Measurements from ENCODE around the gene WNT10A. TPM values are rescaled to one million over a fixed set of nuclear protein-coding genes. Genes with fewer than 3 reads are reported as not detected.

Gene WNT10A
- total and polyA plus RNA-seq, 2 donors (not counting 1 experiment from before 2014, with no cell fraction given): 15.2 to 36.6 TPM

DNA sequence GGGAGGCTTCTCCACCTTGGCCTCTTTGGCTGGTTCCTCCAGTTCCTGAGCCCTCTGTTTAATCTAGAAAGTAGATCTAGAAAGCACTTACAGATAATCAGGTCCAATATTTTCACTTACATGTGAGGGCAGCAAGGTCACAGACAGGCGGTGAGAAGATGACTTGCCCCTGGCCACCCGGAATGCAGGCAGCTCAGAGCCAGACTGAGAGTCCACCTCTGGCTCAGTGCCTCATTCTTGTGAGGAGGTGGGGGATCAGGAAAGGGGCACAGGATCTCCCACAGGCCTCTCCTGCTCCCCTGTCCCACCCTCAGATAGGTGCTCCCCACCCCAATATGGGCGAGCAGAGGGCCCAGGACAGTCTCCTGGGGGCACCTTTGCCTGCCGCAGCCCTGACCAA, 15.3 kb upstream of the WNT10A start:
- H4K20me1 ChIP-seq (ENCODE audit: control insufficient read depth, insufficient read depth, low read length, poor library complexity, severe bottlenecking): no peaks in the 10 kb centered on the region
- no peaks in the 10 kb centered on the region for H3K9me3 Mint-ChIP-seq (ENCODE audit: insufficient read depth)
- no peak overlapping the region for H3K4me3 ChIP-seq (ENCODE audit: control extremely low read depth in 1 of 5, extremely low read depth in 1 of 5, insufficient read depth in 1 of 5, low read depth in 2 of 5, low read length in 4 of 5)
- no peak overlapping the region for H3K9ac ChIP-seq (ENCODE audit: low read length)
- H3K27ac ChIP-seq (ENCODE audit: low read length in 2 of 2): no peak overlapping the region
- DNase-seq: no peak
- CTCF ChIA-PET: no interaction called here
- no peaks in the 10 kb centered on the region for H3K36me3 ChIP-seq (replicated peaks in 1 of 2; ENCODE audit: control extremely low read depth in 1 of 2, control insufficient read depth in 1 of 2, extremely low read depth in 1 of 2, insufficient read depth in 2 of 2, low read length in 1 of 2)
- H3K4me1 ChIP-seq (ENCODE audit: control insufficient read depth in 2 of 2, insufficient read depth in 2 of 2, low read length in 2 of 2): peaks cover 9 to 15% of the 10 kb centered on the region in 2 donors
- H2AFZ ChIP-seq (ENCODE audit: insufficient read depth, low read depth, low read length, poor library complexity, severe bottlenecking): no peak overlapping the region
- no peak overlapping the region for H3K4me3 Mint-ChIP-seq
- POLR2A ChIA-PET: interaction anchor here (0.6 kb wide), 1 partner anchor 51 kb away, joined by 5 read pairs; no protein-coding TSS in a partner anchor
- peaks cover 0 to 6% (median 0%) of the 10 kb centered on the region in 3 donors for H3K9me3 ChIP-seq (ENCODE audit: control extremely low read depth in 1 of 3, control insufficient read depth in 2 of 3, insufficient read depth in 1 of 3, low read length in 2 of 3)
- H3K27me3 ChIP-seq (replicated peaks in 1 of 4; ENCODE audit: control extremely low read depth in 1 of 4, control insufficient read depth in 3 of 4, insufficient read depth in 4 of 4, low read length in 3 of 4): peaks cover 0 to 66% (median 28%) of the 10 kb centered on the region in 4 experiments
- WGBS (ENCODE audit: insufficient coverage): 93% methylated on average over 2 of the region's 4 CpGs
- TF ChIP-seq, protein P1, sequence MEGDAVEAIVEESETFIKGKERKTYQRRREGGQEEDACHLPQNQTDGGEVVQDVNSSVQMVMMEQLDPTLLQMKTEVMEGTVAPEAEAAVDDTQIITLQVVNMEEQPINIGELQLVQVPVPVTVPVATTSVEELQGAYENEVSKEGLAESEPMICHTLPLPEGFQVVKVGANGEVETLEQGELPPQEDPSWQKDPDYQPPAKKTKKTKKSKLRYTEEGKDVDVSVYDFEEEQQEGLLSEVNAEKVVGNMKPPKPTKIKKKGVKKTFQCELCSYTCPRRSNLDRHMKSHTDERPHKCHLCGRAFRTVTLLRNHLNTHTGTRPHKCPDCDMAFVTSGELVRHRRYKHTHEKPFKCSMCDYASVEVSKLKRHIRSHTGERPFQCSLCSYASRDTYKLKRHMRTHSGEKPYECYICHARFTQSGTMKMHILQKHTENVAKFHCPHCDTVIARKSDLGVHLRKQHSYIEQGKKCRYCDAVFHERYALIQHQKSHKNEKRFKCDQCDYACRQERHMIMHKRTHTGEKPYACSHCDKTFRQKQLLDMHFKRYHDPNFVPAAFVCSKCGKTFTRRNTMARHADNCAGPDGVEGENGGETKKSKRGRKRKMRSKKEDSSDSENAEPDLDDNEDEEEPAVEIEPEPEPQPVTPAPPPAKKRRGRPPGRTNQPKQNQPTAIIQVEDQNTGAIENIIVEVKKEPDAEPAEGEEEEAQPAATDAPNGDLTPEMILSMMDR (IDR thresholded peaks at IDR 0.05): no peak
- TF ChIP-seq EZH2 (IDR thresholded peaks at IDR 0.05; ENCODE audit: borderline replicate concordance, insufficient read depth, low read depth, low read length, poor library complexity, severe bottlenecking): no peak
- H3K4me1 Mint-ChIP-seq: peaks cover 11% of the 10 kb centered on the region
- no peaks in the 10 kb centered on the region for H3K79me2 ChIP-seq (ENCODE audit: control insufficient read depth, insufficient read depth, low read length)
- no peak for ATAC-seq (ENCODE audit: low read depth)
- peaks cover 53% of the 10 kb centered on the region for H3K27me3 Mint-ChIP-seq
- intact Hi-C loops (cut with micrococcal nuclease): no loop called here
- no peak overlapping the region for H3K27ac Mint-ChIP-seq
- H3K4me2 ChIP-seq (replicated peaks; ENCODE audit: low read depth, low read length, poor library complexity, severe bottlenecking): no peak overlapping the region

DNA sequence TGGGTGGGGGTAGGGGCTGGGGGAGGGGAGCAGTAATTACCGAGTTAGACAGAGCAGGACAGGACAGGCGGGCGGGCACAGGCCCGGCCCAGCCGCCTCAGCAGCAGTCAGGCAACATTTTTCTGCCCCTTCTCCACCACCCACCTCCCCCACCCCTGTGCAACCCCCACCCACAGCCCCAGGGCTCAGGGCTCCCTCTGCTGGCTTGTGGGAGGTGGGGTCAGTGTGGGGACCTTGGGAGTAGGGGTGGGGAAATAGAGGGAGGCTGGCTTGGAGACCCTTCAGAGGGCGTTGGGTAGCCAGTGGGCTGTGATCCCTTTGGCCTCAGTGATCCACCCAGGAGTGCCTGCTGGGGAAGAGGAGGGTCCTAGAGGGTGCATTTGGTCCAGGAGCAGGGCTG, 14.7 kb upstream of the WNT10A start:
- WGBS (ENCODE audit: insufficient coverage): 93% methylated on average over 1 of the region's 6 CpGs
- peaks cover 8 to 15% of the 10 kb centered on the region in 2 donors for H3K4me1 ChIP-seq (ENCODE audit: control insufficient read depth in 2 of 2, insufficient read depth in 2 of 2, low read length in 2 of 2)
- peaks cover 0 to 2% (median 0%) of the 10 kb centered on the region in 3 donors for H3K9me3 ChIP-seq (ENCODE audit: control extremely low read depth in 1 of 3, control insufficient read depth in 2 of 3, insufficient read depth in 1 of 3, low read length in 2 of 3)
- no peaks in the 10 kb centered on the region for H3K36me3 ChIP-seq (replicated peaks in 1 of 2; ENCODE audit: control extremely low read depth in 1 of 2, control insufficient read depth in 1 of 2, extremely low read depth in 1 of 2, insufficient read depth in 2 of 2, low read length in 1 of 2)
- H3K27ac Mint-ChIP-seq: no peak overlapping the region
- H2AFZ ChIP-seq (ENCODE audit: insufficient read depth, low read depth, low read length, poor library complexity, severe bottlenecking): no peak overlapping the region
- H3K9ac ChIP-seq (ENCODE audit: low read length): no peak overlapping the region
- H4K20me1 ChIP-seq (ENCODE audit: control insufficient read depth, insufficient read depth, low read length, poor library complexity, severe bottlenecking): no peaks in the 10 kb centered on the region
- intact Hi-C loops (cut with micrococcal nuclease): no loop called here
- no peaks in the 10 kb centered on the region for H3K79me2 ChIP-seq (ENCODE audit: control insufficient read depth, insufficient read depth, low read length)
- ChIA-PET CTCF (no interaction called here), POLR2A (interaction anchor here (0.6 kb wide), 1 partner anchor 51 kb away, joined by 5 read pairs; no protein-coding TSS in a partner anchor)
- no peak overlapping the region for H3K4me2 ChIP-seq (replicated peaks; ENCODE audit: low read depth, low read length, poor library complexity, severe bottlenecking)
- no peaks in the 10 kb centered on the region for H3K9me3 Mint-ChIP-seq (ENCODE audit: insufficient read depth)
- DNase-seq (no peak), ATAC-seq (ENCODE audit: low read depth) (no peak)
- H3K27me3 ChIP-seq (replicated peaks in 1 of 4; ENCODE audit: control extremely low read depth in 1 of 4, control insufficient read depth in 3 of 4, insufficient read depth in 4 of 4, low read length in 3 of 4): peaks cover 0 to 60% (median 23%) of the 10 kb centered on the region in 4 experiments
- no peak overlapping the region for H3K4me3 ChIP-seq (ENCODE audit: control extremely low read depth in 1 of 5, extremely low read depth in 1 of 5, insufficient read depth in 1 of 5, low read depth in 2 of 5, low read length in 4 of 5)
- H3K27ac ChIP-seq (ENCODE audit: low read length in 2 of 2): no peak overlapping the region
- no peak overlapping the region for H3K4me3 Mint-ChIP-seq
- peaks cover 49% of the 10 kb centered on the region for H3K27me3 Mint-ChIP-seq
- peaks cover 11% of the 10 kb centered on the region for H3K4me1 Mint-ChIP-seq
- TF ChIP-seq, protein P1 (IDR thresholded peaks at IDR 0.05): no peak
- no peak for TF ChIP-seq EZH2 (IDR thresholded peaks at IDR 0.05; ENCODE audit: borderline replicate concordance, insufficient read depth, low read depth, low read length, poor library complexity, severe bottlenecking)
